ENCODE measurements around the gene NLK.

GRCh38 chr17:27993723-27994310 is 48.7 kb upstream of the NLK start:
- TF ChIP-seq, protein P1, sequence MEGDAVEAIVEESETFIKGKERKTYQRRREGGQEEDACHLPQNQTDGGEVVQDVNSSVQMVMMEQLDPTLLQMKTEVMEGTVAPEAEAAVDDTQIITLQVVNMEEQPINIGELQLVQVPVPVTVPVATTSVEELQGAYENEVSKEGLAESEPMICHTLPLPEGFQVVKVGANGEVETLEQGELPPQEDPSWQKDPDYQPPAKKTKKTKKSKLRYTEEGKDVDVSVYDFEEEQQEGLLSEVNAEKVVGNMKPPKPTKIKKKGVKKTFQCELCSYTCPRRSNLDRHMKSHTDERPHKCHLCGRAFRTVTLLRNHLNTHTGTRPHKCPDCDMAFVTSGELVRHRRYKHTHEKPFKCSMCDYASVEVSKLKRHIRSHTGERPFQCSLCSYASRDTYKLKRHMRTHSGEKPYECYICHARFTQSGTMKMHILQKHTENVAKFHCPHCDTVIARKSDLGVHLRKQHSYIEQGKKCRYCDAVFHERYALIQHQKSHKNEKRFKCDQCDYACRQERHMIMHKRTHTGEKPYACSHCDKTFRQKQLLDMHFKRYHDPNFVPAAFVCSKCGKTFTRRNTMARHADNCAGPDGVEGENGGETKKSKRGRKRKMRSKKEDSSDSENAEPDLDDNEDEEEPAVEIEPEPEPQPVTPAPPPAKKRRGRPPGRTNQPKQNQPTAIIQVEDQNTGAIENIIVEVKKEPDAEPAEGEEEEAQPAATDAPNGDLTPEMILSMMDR (conservative IDR thresholded peaks at IDR 0.05; ENCODE audit: low read depth, low read length) = no peak
- TF ChIP-seq EZH2phosphoT487 (IDR thresholded peaks at IDR 0.05; ENCODE audit: borderline replicate concordance, low read length) (no peak), EZH2 (IDR thresholded peaks at IDR 0.05; ENCODE audit: low read length, unreplicated experiment) (no peak)
